ENCODE data around the gene CPOX. TPM values are rescaled to one million over a fixed set of nuclear protein-coding genes. Genes with fewer than 3 reads are reported as not detected.
"Not testable (repeated sequence)": the region's sequence is repeated elsewhere in the genome, so short reads cannot be mapped to it uniquely, and the experiment has no call there.

Gene CPOX
- total RNA-seq, 2 donors from 2014 or later = 14.0 to 40.8 TPM

GRCh38 chr3:98560911-98561310 is 32.5 kb downstream of the CPOX start:
- DNase-seq (ENCODE audit: low spot score) = no peak
- TF ChIP-seq CTCF (IDR thresholded peaks at IDR 0.05) = no peak
- no peaks in the 10 kb centered on the region for H3K9me3 ChIP-seq
- H3K36me3 ChIP-seq = no peaks in the 10 kb centered on the region
- H3K4me3 ChIP-seq = no peak overlapping the region
- H3K27ac ChIP-seq = no peak overlapping the region
- no peak for ATAC-seq (ENCODE audit: insufficient number of reproducible peaks, low FRiP score, low read depth)
- H3K27me3 ChIP-seq (replicated peaks; ENCODE audit: insufficient read depth) = no peaks in the 10 kb centered on the region
- H3K4me1 ChIP-seq (ENCODE audit: control insufficient read depth in 1 of 2, low read depth in 2 of 2) = no peaks in the 10 kb centered on the region

GRCh38 chr3:98559769-98560168 is 33.6 kb downstream of the CPOX start:
- not testable (repeated sequence) for H3K27me3 ChIP-seq (replicated peaks; ENCODE audit: insufficient read depth); ATAC-seq (ENCODE audit: insufficient number of reproducible peaks, low FRiP score, low read depth); DNase-seq (ENCODE audit: low spot score); H3K36me3 ChIP-seq; H3K27ac ChIP-seq; H3K4me3 ChIP-seq; H3K9me3 ChIP-seq; H3K4me1 ChIP-seq (ENCODE audit: control insufficient read depth in 1 of 2, low read depth in 2 of 2)

GRCh38 chr3:98558100-98558827 is 35.1 kb downstream of the CPOX start:
- H3K27me3 ChIP-seq (replicated peaks; ENCODE audit: insufficient read depth) = no peaks in the 10 kb centered on the region
- H3K36me3 ChIP-seq = no peaks in the 10 kb centered on the region
- no peak for DNase-seq (ENCODE audit: low spot score)
- H3K27ac ChIP-seq = no peak overlapping the region
- TF ChIP-seq CTCF (IDR thresholded peaks at IDR 0.05) = no peak
- no peak for ATAC-seq (ENCODE audit: insufficient number of reproducible peaks, low FRiP score, low read depth)
- H3K4me3 ChIP-seq = no peak overlapping the region
- H3K9me3 ChIP-seq = no peaks in the 10 kb centered on the region
- no peaks in the 10 kb centered on the region for H3K4me1 ChIP-seq (ENCODE audit: control insufficient read depth in 1 of 2, low read depth in 2 of 2)

DNA sequence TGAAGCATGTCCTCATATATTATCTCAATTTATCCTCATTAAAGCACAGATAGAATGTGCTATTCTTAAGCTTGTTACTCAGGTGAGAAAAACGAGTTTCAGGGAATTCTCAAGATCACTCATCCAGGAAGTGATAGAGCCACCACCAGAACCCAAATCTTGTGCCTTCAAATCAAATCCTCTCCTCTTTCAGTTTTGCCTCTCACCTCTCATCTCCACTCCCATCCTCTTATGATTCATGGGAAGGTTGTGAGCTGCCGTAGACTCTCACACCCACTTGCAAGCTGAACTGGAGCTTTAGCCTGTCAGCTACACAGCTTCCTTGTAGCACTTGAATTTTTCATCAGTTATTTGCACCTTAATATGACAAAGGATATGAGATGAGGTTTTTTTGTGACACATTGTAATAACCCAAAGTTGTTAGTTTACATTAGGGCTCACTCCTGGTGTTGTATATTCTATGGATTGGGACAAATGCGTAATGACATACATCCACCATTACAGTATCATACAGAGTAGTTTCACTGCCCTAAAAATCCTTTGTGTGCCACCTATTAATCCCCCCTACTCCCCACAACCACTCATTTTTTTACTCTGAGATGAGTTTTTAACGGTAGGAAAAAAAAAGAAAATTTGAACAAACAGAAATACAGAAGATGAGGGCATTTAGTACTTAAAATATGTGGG is 35.9 kb downstream of the CPOX start:
- no peaks in the 10 kb centered on the region for H3K4me1 ChIP-seq (ENCODE audit: control insufficient read depth in 1 of 2, low read depth in 2 of 2)
- no peak overlapping the region for H3K4me3 ChIP-seq
- ATAC-seq (ENCODE audit: insufficient number of reproducible peaks, low FRiP score, low read depth) (no peak), DNase-seq (ENCODE audit: low spot score) (no peak)
- H3K27me3 ChIP-seq (replicated peaks; ENCODE audit: insufficient read depth) = no peaks in the 10 kb centered on the region
- no peaks in the 10 kb centered on the region for H3K36me3 ChIP-seq
- H3K9me3 ChIP-seq = no peaks in the 10 kb centered on the region
- no peak for TF ChIP-seq CTCF (IDR thresholded peaks at IDR 0.05)
- H3K27ac ChIP-seq = no peak overlapping the region

- no peaks in the 10 kb centered on the region for H3K27me3 ChIP-seq (replicated peaks; ENCODE audit: insufficient read depth)
- H3K9me3 ChIP-seq = no peaks in the 10 kb centered on the region
- H3K36me3 ChIP-seq = no peaks in the 10 kb centered on the region
- no peak for ATAC-seq (ENCODE audit: insufficient number of reproducible peaks, low FRiP score, low read depth)
- DNase-seq (ENCODE audit: low spot score) = no peak
- H3K4me1 ChIP-seq (ENCODE audit: control insufficient read depth in 1 of 2, low read depth in 2 of 2) = no peaks in the 10 kb centered on the region
- no peak for TF ChIP-seq CTCF (IDR thresholded peaks at IDR 0.05)
- no peak overlapping the region for H3K4me3 ChIP-seq
- no peak overlapping the region for H3K27ac ChIP-seq
Measured at GRCh38 chr3:98556164-98557130, 37.0 kb downstream of the CPOX start.
